Measurements from ENCODE around the gene PHF21B.

DNA sequence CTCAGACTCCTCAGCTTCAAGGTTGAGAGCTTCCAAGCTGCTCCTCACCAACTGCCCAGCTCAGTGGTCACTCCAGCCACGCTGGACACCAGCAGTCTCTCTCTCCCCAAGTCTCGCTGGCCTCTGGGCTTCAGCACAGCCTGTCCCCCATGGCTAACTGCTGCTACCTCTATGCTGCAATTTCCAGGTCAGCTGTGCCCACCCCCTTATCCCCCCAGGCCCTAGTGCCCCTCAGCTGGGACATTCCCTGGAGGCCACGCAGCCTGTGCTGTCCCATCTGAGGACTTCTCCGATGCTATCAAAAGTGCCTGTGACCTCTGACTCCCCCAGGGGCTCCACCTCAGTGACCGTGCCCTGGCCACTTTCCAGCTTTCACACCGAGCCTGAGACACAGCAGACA, 37.5 kb upstream of the PHF21B start:
- no peak for TF ChIP-seq POLR2A (IDR thresholded peaks at IDR 0.05)
- TF ChIP-seq, protein P1, sequence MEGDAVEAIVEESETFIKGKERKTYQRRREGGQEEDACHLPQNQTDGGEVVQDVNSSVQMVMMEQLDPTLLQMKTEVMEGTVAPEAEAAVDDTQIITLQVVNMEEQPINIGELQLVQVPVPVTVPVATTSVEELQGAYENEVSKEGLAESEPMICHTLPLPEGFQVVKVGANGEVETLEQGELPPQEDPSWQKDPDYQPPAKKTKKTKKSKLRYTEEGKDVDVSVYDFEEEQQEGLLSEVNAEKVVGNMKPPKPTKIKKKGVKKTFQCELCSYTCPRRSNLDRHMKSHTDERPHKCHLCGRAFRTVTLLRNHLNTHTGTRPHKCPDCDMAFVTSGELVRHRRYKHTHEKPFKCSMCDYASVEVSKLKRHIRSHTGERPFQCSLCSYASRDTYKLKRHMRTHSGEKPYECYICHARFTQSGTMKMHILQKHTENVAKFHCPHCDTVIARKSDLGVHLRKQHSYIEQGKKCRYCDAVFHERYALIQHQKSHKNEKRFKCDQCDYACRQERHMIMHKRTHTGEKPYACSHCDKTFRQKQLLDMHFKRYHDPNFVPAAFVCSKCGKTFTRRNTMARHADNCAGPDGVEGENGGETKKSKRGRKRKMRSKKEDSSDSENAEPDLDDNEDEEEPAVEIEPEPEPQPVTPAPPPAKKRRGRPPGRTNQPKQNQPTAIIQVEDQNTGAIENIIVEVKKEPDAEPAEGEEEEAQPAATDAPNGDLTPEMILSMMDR (IDR thresholded peaks at IDR 0.05), result no peak
